GM12878 (cell line): ENCODE data around the gene PRM1.

ENCODE experiments used
- NFYA ChIP-seq: IDR thresholded peaks from 2 replicates; pipeline ENCODE4 v1.6.1; 2011; ENCODE audit warnings: low read depth, mild to moderate bottlenecking, low read length, improper control_type of control experiment, borderline replicate concordance
- POLR2AphosphoS5 ChIP-seq: IDR thresholded peaks from 2 replicates; pipeline ENCODE4 v1.6.1; 2011; ENCODE audit warnings: mild to moderate bottlenecking, low read length, inconsistent platforms
- RAD21 ChIP-seq: IDR thresholded peaks from 2 replicates; pipeline ENCODE4 v1.6.1; 2011; ENCODE audit warnings: mild to moderate bottlenecking, low read depth, low read length, moderate library complexity; ENCODE audit not compliant: insufficient read depth
- ZNF274 ChIP-seq: IDR thresholded peaks from one replicate; pipeline ENCODE4 v1.8.0; 2011; ENCODE audit not compliant: insufficient read length, insufficient read depth
- ZSCAN29 ChIP-seq: fragments of 450-650 bp; IDR thresholded peaks from 2 replicates; pipeline ENCODE4 v1.6.1; 2017; ENCODE audit warnings: mild to moderate bottlenecking, moderate library complexity
- TF ChIP-seq, protein P1 (sequence below), 3 experiments: IDR thresholded peaks in 2 of 3; conservative IDR thresholded peaks in 1 of 3; 2 replicates each; pipeline ENCODE4 v1.5.1; 2011; ENCODE audit warnings: low read depth in 3 of 3, low read length in 3 of 3, mild to moderate bottlenecking in 3 of 3, control low read depth in 2 of 3, moderate library complexity in 2 of 3, inconsistent platforms in 1 of 3, mixed read lengths in 1 of 3; ENCODE audit not compliant: control insufficient read depth in 2 of 3, insufficient read depth in 1 of 3; ENCODE audit errors: extremely low read depth in 1 of 3

DNA sequence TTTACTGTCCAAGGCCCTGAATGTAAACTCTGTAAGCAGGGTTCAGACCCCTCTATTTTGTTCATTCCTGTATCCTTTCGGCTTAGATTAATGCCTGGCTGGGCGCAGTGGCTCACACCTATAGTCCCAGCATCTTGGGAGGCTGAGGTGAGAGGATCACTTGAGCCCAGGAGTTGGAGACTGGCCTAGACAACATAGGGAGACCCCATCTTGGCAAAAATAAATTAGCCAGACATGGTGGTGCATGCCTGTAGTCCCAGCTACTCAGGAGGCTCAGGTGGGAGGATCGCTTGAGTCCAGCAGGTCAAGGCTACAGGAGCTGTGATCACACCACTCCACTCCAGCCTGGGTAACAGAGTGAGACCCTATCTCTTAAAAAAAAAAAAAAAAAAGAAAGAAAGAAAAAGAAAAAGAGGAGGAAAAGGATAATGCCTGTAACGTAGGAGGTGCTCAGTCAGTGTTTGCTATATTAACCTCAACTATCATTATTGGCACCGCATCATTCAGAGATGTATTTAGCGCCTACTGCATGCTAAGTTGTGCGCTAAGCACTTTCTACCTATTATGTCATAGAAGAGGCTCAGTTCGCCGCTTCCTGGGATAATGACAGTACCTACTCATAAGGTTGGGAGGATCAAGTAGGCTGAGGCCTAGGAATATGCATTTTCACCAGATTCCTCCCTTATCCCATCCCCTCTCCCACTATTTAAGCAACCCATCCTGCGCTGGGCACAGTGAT lies 30.2 kb downstream of the PRM1 start:
- TF ChIP-seq POLR2AphosphoS5 (0 out of 2 replicates have a peak, but pooled peaks have one; percentile 48), ZNF274 (no peak), ZSCAN29 (no peak), NFYA (no peak), RAD21 (no peak)
- TF ChIP-seq, protein P1, sequence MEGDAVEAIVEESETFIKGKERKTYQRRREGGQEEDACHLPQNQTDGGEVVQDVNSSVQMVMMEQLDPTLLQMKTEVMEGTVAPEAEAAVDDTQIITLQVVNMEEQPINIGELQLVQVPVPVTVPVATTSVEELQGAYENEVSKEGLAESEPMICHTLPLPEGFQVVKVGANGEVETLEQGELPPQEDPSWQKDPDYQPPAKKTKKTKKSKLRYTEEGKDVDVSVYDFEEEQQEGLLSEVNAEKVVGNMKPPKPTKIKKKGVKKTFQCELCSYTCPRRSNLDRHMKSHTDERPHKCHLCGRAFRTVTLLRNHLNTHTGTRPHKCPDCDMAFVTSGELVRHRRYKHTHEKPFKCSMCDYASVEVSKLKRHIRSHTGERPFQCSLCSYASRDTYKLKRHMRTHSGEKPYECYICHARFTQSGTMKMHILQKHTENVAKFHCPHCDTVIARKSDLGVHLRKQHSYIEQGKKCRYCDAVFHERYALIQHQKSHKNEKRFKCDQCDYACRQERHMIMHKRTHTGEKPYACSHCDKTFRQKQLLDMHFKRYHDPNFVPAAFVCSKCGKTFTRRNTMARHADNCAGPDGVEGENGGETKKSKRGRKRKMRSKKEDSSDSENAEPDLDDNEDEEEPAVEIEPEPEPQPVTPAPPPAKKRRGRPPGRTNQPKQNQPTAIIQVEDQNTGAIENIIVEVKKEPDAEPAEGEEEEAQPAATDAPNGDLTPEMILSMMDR (IDR thresholded peaks at IDR 0.05 in 2 of 3, conservative IDR thresholded peaks at IDR 0.05 in 1 of 3; ENCODE audit: control insufficient read depth in 2 of 3, extremely low read depth in 1 of 3, insufficient read depth in 1 of 3, low read depth in 3 of 3, low read length in 3 of 3), result no peak
